ENCODE measurements around the gene EPHA2.

DNA sequence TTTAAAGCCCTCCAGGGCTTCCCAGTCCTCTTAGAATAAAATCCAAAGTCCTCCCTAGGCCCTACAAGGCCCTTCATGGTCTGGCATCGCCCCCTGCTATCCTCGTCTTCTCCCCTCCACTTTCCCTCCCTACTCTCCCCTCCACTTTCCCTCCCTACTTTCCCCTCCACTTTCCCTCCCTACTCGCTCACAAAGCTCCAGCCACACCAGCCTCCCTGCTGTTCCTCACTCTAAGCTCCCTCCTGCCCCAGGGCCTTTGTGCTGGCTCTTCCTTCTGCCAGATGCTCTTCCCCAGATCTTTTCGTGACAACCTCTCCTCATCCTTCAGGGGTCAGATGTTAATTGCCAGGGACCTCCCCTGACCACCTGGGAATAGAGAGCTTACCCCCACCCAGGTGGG, 43.8 kb upstream of the EPHA2 start:
- no peak for TF ChIP-seq POLR2AphosphoS5 (IDR thresholded peaks at IDR 0.05; ENCODE audit: borderline replicate concordance, low read depth, low read length)
- TF ChIP-seq EZH2 (IDR thresholded peaks at IDR 0.05) = no peak
